ENCODE measurements around the gene ZSWIM6. TPM values are rescaled to one million over a fixed set of nuclear protein-coding genes. Genes with fewer than 3 reads are reported as not detected.

ZSWIM6 gene
- total RNA-seq, 2 experiments from 2014 or later: 4.5 to 5.7 TPM

DNA sequence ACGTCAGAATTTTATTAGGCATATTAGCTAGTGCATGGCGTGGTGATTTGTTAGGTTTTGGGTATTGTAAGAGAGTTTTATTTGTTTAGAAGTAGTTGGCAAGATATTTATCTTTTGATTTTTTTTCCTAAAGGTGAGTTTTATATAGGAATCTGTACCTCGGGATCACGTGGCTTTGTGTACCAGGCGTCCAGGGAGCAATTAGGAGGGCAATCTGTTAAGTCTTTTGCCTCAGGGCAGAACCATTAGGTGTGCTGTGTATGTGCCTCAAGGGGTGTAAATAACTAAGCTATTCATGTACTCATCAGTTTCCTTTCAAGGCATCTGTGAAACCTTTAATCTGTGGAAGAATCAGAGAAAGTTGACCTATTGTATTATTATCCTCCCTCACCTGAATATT is 39.4 kb downstream of the ZSWIM6 start:
- Mint-ChIP-seq H3K27me3 (no peaks in the 10 kb centered on the region), H3K27ac (no peak overlapping the region), H3K9me3 (ENCODE audit: low read depth) (no peaks in the 10 kb centered on the region), H3K4me1 (no peaks in the 10 kb centered on the region), H3K4me3 (no peak overlapping the region), H3K36me3 (ENCODE audit: low read depth) (peaks cover 4% of the 10 kb centered on the region)
- no peak for ATAC-seq
- intact Hi-C loops (cut with DNase I, micrococcal nuclease): no loop called here
- CTCF ChIA-PET: no interaction called here
- POLR2A ChIA-PET: no interaction called here
- DNase-seq: no peak

DNA sequence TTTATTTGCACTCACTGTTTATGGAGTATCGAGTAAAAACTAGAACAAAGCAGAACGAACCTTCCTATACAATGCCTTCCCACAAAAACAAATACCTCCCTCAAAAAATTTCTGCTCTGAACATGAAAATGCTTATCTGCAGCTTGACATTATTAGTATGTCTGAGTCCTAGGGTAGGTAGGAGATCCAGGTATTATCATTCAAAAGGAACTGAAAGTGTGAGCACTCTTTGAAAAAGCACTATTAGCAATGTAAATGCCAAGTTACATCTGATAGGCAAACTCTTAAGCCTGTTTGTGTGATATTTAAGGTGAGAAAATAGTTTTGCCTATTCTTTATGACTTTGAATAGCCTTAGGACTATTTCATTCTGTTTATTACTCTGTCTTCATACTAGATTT is 47.6 kb downstream of the ZSWIM6 start:
- no peaks in the 10 kb centered on the region for H3K27me3 Mint-ChIP-seq
- no peak overlapping the region for H3K4me3 Mint-ChIP-seq
- ATAC-seq: no peak
- H3K4me1 Mint-ChIP-seq: peaks cover 2% of the 10 kb centered on the region
- no peak for DNase-seq
- ChIA-PET POLR2A (no interaction called here), CTCF (no interaction called here)
- peaks cover 3% of the 10 kb centered on the region for H3K9me3 Mint-ChIP-seq (ENCODE audit: low read depth)
- peaks cover 4% of the 10 kb centered on the region for H3K36me3 Mint-ChIP-seq (ENCODE audit: low read depth)
- intact Hi-C loops (cut with DNase I, micrococcal nuclease): no loop called here
- no peak overlapping the region for H3K27ac Mint-ChIP-seq

DNA sequence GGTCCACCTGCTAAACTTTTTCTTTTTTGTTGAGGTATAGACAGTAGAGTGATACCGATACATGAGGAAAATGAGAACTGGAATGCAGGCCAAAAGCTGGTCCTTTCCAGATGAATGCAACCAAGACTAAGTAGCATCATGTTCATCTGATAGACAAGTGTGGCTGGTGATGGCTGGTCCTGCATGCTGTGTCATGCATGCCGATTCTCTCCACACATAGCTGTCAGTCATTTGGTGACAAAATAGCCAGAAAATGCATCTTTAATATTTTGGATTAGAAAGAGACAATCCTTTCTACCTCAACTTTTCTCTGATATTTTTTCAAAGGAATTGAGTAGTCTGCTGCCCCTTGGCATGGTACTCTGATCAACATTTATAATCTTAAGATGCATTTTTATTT is 49.9 kb downstream of the ZSWIM6 start:
- Mint-ChIP-seq H3K27me3 (no peaks in the 10 kb centered on the region), H3K36me3 (ENCODE audit: low read depth) (peaks cover 2% of the 10 kb centered on the region), H3K9me3 (ENCODE audit: low read depth) (peaks cover 3% of the 10 kb centered on the region), H3K4me1 (peaks cover 9% of the 10 kb centered on the region), H3K27ac (no peak overlapping the region), H3K4me3 (no peak overlapping the region)
- ChIA-PET POLR2A (no interaction called here), CTCF (no interaction called here)
- no peak for DNase-seq
- ATAC-seq: no peak
- intact Hi-C loops (cut with DNase I, micrococcal nuclease): no loop called here

DNA sequence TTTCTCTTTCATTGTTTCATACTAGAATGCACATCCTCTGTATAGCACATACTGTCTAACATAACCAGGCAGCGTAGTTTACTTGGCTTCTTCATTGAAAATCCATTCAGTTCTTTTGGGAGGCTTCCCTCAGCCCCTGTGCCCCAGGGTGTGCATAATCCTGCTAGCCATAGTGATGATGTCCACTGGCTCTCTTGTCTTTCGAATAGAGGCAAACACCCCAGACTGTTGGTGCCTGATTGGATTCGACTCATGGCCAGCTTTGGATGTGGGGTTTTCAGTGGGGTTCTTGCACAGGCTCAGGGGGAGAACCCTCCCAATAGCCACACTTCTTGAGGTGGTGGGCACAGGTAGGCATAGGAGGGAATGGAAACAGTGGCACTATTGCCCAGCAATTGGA is 53.6 kb downstream of the ZSWIM6 start:
- ChIA-PET CTCF (interaction anchor here (1.2 kb wide), 1 partner anchor 14 kb away, joined by 3 read pairs; no protein-coding TSS in a partner anchor), POLR2A (no interaction called here)
- H3K4me1 Mint-ChIP-seq: peaks cover 13% of the 10 kb centered on the region
- intact Hi-C loops (cut with DNase I, micrococcal nuclease): no loop called here
- H3K9me3 Mint-ChIP-seq (ENCODE audit: low read depth): peaks cover 3% of the 10 kb centered on the region
- H3K36me3 Mint-ChIP-seq (ENCODE audit: low read depth): peaks cover 2% of the 10 kb centered on the region
- no peak overlapping the region for H3K4me3 Mint-ChIP-seq
- DNase-seq (no peak), ATAC-seq (no peak)
- no peaks in the 10 kb centered on the region for H3K27me3 Mint-ChIP-seq
- H3K27ac Mint-ChIP-seq: no peak overlapping the region

DNA sequence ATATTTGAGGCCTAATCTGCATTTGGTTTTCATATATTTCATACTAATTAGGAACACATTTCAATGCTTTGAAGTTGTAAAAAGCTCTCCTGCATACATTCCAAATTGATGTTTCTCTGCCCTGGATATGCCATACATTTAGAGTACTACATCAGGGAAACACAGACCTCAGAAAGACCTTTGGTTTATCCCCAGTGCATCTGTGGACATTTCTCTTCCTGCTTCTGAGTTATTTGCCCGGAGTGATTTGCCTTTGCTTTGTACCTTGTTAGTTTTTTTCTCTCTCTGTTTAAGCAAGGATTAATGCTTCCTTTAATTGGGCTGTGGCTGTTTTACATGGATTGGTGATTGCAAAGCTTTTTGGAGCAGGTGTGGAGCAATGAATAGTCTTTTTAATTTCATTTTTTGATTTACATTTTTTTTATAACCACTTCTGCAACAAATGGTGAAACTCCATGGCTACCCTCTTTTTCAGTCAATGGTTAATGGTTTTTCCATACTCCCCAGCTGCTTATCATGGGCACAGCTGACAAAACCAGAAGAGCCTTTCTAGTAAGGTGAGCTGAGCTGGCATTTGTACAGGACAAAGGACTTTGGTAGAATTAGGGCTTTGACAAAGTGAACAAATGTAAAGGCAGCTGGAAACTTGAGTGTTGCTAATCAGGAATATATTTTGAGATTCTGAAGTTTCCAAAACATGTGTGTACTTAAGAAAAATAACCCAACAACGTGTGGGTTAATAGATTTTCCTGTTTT is 54.2 kb downstream of the ZSWIM6 start:
- Mint-ChIP-seq H3K4me1 (peaks cover 13% of the 10 kb centered on the region), H3K36me3 (ENCODE audit: low read depth) (peaks cover 2% of the 10 kb centered on the region), H3K4me3 (no peak overlapping the region), H3K9me3 (ENCODE audit: low read depth) (peaks cover 3% of the 10 kb centered on the region), H3K27ac (no peak overlapping the region), H3K27me3 (no peaks in the 10 kb centered on the region)
- CTCF ChIA-PET: interaction anchor here (1.2 kb wide), 1 partner anchor 14 kb away, joined by 3 read pairs; no protein-coding TSS in a partner anchor
- intact Hi-C loops (cut with DNase I, micrococcal nuclease): no loop called here
- POLR2A ChIA-PET: no interaction called here
- DNase-seq: no peak
- ATAC-seq: no peak

DNA sequence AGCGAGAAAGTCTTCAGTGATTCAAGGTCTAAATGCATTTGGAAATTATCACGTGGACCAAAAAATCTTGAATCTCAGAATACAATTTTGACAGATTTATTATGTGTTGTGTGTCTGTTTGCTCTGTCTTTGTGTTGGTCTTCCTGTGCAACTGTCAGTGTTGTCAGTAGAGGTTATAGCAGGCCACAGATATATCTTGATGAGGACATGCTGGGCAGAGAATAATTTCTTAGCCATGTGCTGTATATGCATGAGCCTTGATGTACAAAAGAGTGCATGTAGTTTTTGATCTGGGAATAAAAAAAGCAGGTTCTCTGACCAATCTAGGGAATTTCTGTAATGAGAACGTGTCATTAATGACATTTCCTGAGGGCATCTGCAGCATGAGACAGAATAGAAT is 57.6 kb downstream of the ZSWIM6 start:
- DNase-seq (no peak), ATAC-seq (no peak)
- H3K4me1 Mint-ChIP-seq: peaks cover 12% of the 10 kb centered on the region
- H3K27me3 Mint-ChIP-seq: no peaks in the 10 kb centered on the region
- intact Hi-C loops (cut with DNase I, micrococcal nuclease): no loop called here
- no peaks in the 10 kb centered on the region for H3K9me3 Mint-ChIP-seq (ENCODE audit: low read depth)
- ChIA-PET CTCF (no interaction called here), POLR2A (no interaction called here)
- no peak overlapping the region for H3K4me3 Mint-ChIP-seq
- H3K27ac Mint-ChIP-seq: no peak overlapping the region
- H3K36me3 Mint-ChIP-seq (ENCODE audit: low read depth): peaks cover 7% of the 10 kb centered on the region

DNA sequence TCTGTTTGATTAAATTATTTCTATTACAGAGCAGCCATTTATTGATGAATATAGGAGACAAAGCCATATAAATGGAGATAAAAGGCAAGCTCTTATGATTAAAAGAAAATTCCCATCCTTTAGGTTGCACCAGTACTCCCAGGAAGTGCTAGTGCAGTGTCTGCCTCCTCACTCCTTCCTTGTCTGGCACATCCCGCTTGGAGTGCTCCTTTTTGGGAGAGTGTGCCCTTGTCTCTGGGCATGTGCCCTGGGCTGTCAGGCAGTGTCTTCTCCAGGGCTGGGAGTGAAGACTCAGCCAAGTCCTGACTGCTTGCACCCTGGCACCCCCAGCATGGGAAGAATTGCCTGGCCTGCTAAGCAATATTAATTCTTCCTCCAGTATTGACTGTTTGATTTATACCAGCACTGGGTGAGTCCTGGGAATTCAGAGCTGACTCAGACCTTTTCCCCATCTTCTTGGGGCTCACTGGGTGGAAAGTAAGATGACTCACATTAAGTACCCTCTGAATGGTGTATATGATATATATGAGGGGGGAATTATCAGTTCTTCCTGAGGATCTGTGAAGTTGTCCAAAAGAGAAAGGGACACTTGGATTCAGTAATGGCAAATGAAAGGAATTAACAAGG is 62.1 kb downstream of the ZSWIM6 start:
- Mint-ChIP-seq H3K9me3 (ENCODE audit: low read depth) (no peaks in the 10 kb centered on the region), H3K4me1 (peaks cover 2% of the 10 kb centered on the region), H3K27me3 (no peaks in the 10 kb centered on the region), H3K36me3 (ENCODE audit: low read depth) (peaks cover 9% of the 10 kb centered on the region), H3K4me3 (no peak overlapping the region), H3K27ac (no peak overlapping the region)
- intact Hi-C loops (cut with DNase I, micrococcal nuclease): no loop called here
- ChIA-PET POLR2A (no interaction called here), CTCF (no interaction called here)
- DNase-seq: no peak
- ATAC-seq: no peak

DNA sequence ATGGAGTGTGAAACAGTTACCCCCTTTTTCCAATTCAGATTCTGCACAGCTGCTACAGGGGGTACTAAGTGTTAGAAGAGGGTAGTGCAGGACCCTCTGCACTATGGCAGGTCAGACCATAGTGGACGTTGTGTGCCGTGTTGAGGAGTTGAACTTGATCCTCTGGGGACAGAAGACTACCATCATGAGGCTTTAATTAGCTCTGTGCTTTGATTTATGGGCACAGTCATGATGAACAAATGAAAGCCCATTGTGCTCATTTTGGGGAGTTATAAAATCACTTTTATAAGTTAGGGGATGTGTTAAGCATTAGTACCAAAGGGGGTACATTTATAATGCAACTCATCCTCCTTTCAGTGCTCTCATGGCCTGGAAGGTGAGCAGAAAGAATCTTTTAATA is 62.7 kb downstream of the ZSWIM6 start:
- H3K27ac Mint-ChIP-seq: no peak overlapping the region
- POLR2A ChIA-PET: no interaction called here

DNA sequence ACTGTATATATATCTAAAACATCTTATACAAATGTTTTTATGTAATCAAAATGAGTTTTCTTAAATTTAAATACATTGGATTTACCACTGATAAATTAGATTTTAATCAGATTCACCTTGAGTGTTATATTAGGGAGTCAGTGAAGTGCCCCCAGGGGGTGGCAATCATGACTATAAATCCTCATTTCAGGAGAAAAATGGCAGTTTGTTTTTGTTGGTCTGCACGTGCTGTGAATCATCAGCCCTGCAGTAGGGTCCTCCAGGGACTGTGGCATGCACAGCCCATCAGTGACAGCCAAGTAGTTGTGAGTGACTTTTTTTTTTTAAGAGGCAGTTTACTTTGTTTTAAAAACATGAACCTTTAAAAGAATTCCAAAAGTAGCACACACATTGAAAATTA is 65.2 kb downstream of the ZSWIM6 start:
- Mint-ChIP-seq H3K4me3 (no peak overlapping the region), H3K27me3 (no peaks in the 10 kb centered on the region), H3K4me1 (peaks cover 6% of the 10 kb centered on the region), H3K9me3 (ENCODE audit: low read depth) (no peaks in the 10 kb centered on the region), H3K36me3 (ENCODE audit: low read depth) (peaks cover 2% of the 10 kb centered on the region), H3K27ac (no peak overlapping the region)
- ATAC-seq (no peak), DNase-seq (no peak)
- intact Hi-C loops (cut with DNase I, micrococcal nuclease): no loop called here
- POLR2A ChIA-PET: no interaction called here
- CTCF ChIA-PET: no interaction called here

More for the DNA sequence above, 62.7 kb downstream of the ZSWIM6 start:
- no peaks in the 10 kb centered on the region for H3K27me3 Mint-ChIP-seq
- H3K9me3 Mint-ChIP-seq (ENCODE audit: low read depth): no peaks in the 10 kb centered on the region
- DNase-seq: no peak
- ATAC-seq: no peak
- intact Hi-C loops (cut with DNase I, micrococcal nuclease): no loop called here
- CTCF ChIA-PET: no interaction called here
- H3K4me1 Mint-ChIP-seq: peaks cover 2% of the 10 kb centered on the region
- no peak overlapping the region for H3K4me3 Mint-ChIP-seq
- H3K36me3 Mint-ChIP-seq (ENCODE audit: low read depth): peaks cover 9% of the 10 kb centered on the region

DNA sequence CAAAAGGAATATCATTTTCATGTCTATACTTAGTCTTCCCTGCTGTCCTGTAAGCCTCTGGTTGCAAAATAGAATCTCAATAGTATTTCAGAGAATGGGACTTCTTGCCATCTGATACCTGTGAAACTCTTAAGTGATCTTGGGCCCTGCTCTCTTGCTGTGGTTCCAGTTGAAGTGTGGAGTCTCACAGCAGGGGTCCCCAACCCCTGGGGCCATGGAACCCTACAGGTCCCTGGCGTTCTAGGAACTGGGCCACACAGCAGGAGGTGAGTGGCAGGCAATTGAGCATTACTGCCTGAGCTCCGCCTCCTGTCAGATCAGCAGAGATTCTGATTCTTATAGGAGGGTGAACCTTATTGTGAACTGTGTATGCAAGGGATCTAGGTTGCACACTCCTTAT is 65.9 kb downstream of the ZSWIM6 start:
- intact Hi-C loops (cut with DNase I, micrococcal nuclease): no loop called here
- DNase-seq (no peak), ATAC-seq (no peak)
- Mint-ChIP-seq H3K4me3 (no peak overlapping the region), H3K36me3 (ENCODE audit: low read depth) (peaks cover 2% of the 10 kb centered on the region), H3K4me1 (peaks cover 10% of the 10 kb centered on the region), H3K9me3 (ENCODE audit: low read depth) (no peaks in the 10 kb centered on the region), H3K27me3 (no peaks in the 10 kb centered on the region), H3K27ac (no peak overlapping the region)
- POLR2A ChIA-PET: no interaction called here
- CTCF ChIA-PET: no interaction called here

DNA sequence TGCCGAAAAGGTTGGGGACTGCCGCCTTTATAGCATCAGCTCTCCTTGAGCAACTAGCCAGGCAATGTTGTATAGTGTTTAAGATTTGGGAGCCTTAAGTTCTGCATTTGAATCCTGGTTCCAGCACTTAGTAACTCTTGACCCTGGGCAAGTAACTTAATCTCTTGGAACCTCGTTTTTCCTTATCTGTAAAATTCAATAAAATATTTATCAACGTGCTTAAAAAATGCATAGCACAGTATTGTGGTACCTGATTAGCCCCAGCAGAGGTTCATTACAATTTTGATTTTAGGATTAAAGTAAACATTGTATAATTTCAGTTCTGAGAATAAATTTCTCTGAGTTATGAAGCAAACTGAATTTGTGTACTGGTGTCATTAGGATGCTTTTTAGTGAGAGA is 66.4 kb downstream of the ZSWIM6 start:
- H3K27ac Mint-ChIP-seq: no peak overlapping the region
- ATAC-seq: no peak
- H3K4me1 Mint-ChIP-seq: peaks cover 12% of the 10 kb centered on the region
- H3K27me3 Mint-ChIP-seq: no peaks in the 10 kb centered on the region
- no peak for DNase-seq
- ChIA-PET CTCF (no interaction called here), POLR2A (no interaction called here)
- peaks cover 2% of the 10 kb centered on the region for H3K36me3 Mint-ChIP-seq (ENCODE audit: low read depth)
- no peaks in the 10 kb centered on the region for H3K9me3 Mint-ChIP-seq (ENCODE audit: low read depth)
- H3K4me3 Mint-ChIP-seq: no peak overlapping the region
- intact Hi-C loops (cut with DNase I, micrococcal nuclease): no loop called here

DNA sequence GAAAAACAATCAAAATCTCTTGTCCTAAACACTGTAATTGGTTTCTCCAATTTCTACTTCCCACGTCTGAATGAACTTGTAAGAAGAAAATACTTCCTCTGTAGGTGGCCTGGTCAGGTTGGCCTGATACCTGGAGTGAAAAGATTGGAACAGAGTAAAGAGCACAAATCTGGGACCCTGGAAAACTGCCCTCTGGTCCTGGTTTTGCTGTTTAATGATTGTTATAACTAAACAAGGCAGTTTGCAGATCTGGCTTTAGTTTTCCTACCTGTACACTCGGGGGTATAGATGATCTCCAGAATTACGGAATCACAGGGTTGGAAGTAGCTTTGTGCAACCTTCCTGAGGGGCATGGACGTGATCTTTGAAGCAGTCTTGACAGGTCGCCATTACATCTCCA is 67.6 kb downstream of the ZSWIM6 start:
- Mint-ChIP-seq H3K4me1 (peaks cover 12% of the 10 kb centered on the region), H3K36me3 (ENCODE audit: low read depth) (peaks cover 2% of the 10 kb centered on the region), H3K27me3 (no peaks in the 10 kb centered on the region), H3K27ac (no peak overlapping the region), H3K9me3 (ENCODE audit: low read depth) (no peaks in the 10 kb centered on the region), H3K4me3 (no peak overlapping the region)
- DNase-seq (no peak), ATAC-seq (no peak)
- intact Hi-C loops (cut with DNase I, micrococcal nuclease): loop anchor here (10.0 kb wide), 3 partner anchors 235 to 1015 kb away; partner anchors contain the start of genes IPO11 (in 1 of the 2), KIF2A (in 1 of the 2) and SMIM15 (in 1 of the 2)
- ChIA-PET POLR2A (no interaction called here), CTCF (interaction anchor here (0.9 kb wide), 1 partner anchor 13 kb away, joined by 3 read pairs; no protein-coding TSS in a partner anchor)

Data from activated CD4-positive, alpha-beta T cell treated with anti-CD3 and anti-CD28 coated beads for 36 hours (primary cell).